Hindlimb muscle (tissue), 1 donor: ENCODE measurements around the gene CPT1B. TPM values are rescaled to one million over a fixed set of nuclear protein-coding genes. Genes with fewer than 3 reads are reported as not detected.

ENCODE experiments used
- DNase-seq: peaks from one replicate; pipeline ENCODE4 v3.0.0-alpha.2; 2013
- polyA plus RNA-seq: library from polyadenylated mRNA; unstranded; fragments of 120-200 nt; gene quantifications from one replicate; pipeline ENCODE4 v1.2.1, GENCODE V29; 2013; ENCODE audit not compliant: insufficient read length

The CPT1B gene
- polyA plus RNA-seq, 1 donor = 52.6 TPM

DNA sequence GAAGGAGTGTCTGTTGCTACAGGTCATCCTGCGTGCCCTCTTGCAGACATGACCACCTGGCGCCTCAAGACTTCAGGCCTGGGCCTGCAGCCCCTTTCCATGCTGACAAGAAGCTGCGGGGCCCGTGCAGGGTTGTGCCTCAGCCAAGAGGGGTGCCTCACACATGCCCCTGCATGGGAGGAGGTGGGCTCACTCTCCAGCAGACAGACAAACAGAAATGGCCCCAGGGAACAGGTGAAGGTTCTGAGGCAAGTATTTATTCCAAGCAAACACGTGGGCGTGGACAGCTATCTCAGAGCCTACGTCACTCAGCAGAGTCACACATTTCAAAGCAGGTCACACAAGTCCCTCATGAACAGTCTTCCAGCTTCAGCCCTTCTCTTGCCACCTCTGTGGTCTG lies 9.6 kb downstream of the CPT1B start:
- DNase-seq = no peak

DNA sequence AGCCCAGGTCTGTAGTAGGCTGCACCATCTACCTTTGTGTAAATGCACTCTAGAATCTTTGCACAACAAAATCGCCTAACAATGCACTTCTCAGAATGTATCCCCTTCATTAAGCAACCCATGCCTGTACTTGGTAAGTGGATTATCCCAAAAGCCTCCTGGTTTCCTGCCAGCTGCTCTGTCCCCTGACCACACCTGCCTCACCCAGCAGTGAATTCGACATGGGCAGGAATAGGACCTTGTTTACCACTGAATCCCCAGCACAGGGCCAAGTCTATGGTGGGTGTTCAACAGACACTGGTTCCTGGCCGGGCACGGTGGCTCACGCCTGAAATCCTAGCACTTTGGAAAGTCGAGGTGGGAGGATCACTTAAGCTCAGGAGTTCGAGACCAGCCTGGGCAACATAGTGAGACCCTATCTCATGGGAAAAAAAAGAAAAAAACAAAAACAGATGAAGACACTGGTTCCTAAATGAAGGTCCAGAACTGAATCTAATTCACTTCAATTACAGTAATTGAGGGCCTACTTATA lies 10.4 kb downstream of the CPT1B start:
- DNase-seq = no peak

DNA sequence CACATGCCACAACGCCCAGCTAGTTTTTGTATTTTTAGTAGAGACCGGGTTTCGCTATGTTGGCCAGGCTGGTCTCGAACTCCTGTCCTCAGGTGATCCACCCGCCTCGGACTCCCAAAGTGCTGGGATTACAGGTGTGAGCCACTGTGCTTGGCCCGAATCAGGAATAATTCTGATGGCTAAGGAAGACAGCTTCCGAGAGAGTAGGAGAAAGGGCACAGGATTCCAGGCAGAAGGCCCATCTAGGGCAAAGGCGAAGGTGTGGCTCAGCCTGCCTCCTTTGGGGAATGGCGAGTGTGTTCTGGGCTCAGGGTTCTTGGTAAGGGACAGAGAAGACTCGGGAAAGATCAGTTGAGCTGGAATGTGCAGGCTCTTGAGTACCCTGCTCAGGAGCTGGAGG lies 13.9 kb downstream of the CPT1B start:
- no peak for DNase-seq

DNA sequence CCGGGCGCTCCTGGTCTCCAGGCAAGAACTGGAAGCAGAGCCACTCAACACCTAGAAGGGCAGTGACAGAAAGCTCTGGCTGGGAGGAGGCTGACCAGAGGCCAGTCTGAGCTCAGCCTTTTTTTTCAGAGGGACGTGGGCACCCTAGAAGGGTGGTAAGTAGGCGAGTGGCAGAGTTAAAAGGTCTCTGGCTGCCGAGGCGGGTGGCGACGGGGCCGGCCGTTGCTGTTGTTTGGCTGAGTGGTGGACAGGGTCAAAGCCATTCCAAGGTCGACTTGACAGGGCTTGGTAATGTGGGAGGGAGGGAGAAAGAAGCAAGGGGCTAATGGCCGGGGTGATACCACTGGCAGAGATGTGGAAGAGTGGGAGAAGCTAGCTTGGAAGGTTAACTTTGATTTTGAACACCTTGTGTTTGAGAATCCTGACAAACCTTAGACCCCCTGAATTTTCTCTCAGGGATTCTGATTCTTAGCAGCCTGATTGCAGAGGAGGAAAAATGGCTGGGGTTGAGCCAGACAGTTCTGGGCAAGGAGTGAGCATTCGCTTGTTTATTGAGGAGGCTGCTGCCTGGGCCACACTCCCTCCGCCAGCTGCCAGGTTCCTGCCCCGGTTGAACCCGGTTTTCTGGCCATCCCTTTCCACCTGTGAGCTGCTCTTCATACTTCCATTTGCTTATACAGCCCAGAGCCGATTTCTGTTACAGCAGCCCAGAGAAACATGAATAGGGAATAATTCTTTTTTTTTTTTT lies 14.6 kb downstream of the CPT1B start:
- no peak for DNase-seq

DNA sequence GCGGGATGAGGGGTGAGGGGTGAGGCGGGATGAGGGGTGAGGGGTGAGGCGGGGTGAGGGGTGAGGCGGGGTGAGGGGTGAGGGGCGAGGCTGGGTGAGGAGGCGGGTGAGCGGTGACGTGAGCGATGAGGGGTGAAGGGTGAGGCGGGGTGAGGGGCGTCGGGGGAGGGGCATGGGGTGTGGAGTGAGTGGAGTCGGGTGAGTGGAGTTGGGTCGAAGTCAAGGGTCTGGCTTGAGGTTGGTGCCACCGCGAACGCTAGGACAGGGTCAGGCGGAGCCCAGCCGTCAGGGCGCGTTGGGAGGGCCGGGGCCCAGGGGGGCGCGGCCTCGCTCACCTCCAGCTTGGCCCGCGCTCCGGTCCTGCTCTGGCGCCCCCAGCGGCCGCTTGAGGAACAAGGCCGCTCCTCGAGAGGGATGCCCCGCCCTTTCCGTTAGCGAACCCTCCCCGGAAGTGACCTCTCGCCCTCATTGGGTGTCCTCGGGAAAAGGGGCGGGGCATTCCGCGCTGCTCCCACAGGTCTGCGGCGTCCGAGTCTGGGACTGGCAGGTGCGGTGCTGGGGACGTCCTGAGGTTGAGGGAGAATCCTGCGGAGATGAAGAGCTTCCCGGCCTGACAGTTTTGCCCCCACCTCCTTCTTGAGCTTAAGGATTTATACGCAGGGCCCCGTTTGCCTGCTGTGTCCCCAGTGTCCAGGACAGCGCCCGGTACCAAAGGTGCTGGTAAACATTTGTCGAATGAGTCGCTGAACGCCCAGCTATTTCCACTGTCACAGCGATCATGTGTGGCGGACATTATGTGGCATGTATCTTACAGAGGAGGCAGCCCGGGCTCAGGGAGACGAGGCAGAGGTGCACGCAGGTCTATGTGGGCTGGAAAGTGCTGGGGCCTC lies 15.5 kb downstream of the CPT1B start, which contains the start of gene SYCE3:
Gene SYCE3, minus strand, starts transcription at position 397 of the 890 bp plus-strand sequence. CDS start 6,514 bp downstream, outside the sequence.
- DNase-seq = peak; percentile 91

GRCh38 chr22:50561401-50562358 lies 16.5 kb downstream of the CPT1B start:
- no peak for DNase-seq

GRCh38 chr22:50560034-50560433 lies 18.2 kb downstream of the CPT1B start:
- DNase-seq = no peak

DNA sequence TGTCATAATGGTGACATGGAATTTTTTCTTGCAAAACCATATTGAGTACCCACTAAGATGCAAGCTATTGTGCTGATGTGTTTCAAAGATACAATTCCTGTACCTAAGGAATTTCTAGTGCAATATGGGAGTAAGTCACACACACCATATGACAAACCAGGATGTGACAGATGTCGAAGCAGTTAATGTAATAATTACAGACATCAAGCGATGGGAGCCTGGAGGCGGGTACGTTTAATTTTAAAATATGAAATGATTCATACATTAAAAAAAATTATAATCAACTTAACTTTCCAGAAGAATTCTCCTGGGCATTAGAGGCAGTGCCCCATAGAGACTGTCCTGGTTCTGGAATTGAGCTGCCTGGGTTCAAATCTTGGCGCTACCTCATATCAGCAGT lies 21.5 kb downstream of the CPT1B start:
- no peak for DNase-seq

- no peak for DNase-seq
Observed at GRCh38 chr22:50553310-50553709, 24.9 kb downstream of the CPT1B start.

DNA sequence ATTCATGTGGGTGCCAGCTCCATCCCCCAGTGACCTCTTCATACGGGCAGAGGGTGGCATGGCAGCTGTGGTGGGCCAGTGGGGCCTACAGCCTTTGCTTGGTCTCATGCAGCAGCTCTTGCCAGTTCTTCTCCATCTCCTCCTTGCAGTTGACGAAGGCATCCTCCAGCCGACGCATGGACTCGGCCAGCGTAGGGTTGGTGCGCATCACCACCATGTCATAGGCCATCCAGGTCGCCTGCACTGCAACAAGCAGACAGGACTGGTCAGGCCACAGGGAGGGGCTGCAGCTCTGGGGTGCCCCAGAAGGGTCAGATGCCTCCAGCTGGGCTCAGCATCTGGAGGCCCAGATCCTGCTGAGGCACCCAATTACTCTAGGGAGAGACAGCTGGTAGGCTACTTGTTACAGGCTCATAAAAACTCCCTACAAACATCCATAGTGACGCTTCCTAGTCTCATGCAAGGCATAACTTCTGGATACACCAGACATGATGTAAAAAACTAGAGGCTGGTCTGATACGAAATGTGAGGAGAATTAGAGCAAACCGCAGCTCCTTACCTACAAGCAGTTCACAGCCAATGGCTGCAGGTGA lies 27.0 kb downstream of the CPT1B start:
- DNase-seq = no peak

- no peak for DNase-seq
Observed at GRCh38 chr22:50550395-50550794, 27.8 kb downstream of the CPT1B start.

DNA sequence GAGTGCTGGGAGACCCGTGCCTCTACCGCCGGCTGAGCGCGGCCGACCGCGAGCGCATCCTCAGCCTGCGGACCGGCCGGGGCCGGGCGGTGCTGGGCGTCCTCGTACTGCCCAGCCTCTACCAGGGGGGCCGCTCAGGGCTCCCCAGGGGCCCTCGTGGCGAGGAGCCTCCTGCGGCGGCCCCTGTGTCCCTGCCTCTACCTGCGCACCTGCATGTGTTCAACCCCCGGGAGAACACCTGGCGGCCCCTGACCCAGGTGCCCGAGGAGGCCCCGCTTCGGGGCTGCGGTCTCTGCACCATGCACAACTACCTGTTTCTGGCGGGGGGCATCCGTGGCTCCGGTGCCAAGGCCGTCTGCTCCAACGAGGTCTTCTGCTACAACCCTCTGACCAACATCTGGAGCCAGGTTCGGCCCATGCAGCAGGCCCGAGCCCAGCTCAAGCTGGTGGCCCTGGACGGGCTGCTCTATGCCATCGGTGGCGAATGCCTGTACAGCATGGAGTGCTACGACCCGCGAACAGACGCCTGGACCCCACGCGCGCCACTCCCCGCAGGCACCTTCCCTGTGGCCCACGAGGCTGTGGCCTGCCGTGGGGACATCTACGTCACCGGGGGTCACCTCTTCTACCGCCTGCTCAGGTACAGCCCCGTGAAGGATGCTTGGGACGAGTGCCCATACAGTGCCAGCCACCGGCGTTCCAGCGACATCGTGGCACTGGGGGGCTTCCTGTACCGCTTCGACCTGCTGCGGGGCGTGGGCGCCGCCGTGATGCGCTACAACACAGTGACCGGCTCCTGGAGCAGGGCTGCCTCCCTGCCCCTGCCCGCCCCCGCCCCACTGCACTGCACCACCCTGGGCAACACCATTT lies 29.1 kb downstream of the CPT1B start:
- no peak for DNase-seq

GRCh38 chr22:50548040-50548920 lies 29.9 kb downstream of the CPT1B start:
- DNase-seq = no peak

DNA sequence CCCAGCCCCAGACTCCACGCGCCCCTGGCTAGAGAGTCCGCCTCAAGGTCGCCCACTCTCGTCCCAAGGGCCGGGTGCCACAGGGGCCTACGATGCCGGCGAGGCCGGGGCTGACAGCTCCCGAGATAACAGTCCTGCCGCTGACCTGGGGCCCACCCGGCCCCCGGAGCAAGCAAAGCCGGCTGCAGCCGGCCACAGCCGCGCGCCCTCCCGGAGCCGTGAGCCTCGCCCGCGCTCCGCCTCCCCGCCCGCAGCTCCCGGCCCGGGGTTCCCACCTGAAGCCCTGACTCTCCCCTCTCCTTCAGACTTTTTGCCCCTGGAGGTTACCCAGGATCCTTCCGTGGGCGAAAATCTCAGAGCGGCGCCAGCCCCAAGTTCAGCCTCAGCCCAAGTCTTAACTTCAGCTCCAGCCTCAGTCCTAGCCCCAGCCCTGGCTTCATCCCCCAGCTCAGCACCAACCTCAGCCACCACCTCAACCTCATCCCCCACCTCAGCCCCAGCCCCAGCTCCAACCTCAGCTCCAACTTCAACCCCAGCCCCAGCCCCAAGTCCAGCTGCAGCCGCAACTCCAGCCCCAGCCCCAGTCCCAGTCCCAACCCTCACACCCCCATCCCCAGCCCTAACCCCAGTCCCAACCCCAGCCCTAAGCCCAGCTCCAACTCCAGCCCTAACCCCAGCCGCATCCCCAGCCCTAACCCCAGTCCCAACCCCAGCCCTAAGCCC lies 30.8 kb downstream of the CPT1B start:
- DNase-seq = no peak

DNA sequence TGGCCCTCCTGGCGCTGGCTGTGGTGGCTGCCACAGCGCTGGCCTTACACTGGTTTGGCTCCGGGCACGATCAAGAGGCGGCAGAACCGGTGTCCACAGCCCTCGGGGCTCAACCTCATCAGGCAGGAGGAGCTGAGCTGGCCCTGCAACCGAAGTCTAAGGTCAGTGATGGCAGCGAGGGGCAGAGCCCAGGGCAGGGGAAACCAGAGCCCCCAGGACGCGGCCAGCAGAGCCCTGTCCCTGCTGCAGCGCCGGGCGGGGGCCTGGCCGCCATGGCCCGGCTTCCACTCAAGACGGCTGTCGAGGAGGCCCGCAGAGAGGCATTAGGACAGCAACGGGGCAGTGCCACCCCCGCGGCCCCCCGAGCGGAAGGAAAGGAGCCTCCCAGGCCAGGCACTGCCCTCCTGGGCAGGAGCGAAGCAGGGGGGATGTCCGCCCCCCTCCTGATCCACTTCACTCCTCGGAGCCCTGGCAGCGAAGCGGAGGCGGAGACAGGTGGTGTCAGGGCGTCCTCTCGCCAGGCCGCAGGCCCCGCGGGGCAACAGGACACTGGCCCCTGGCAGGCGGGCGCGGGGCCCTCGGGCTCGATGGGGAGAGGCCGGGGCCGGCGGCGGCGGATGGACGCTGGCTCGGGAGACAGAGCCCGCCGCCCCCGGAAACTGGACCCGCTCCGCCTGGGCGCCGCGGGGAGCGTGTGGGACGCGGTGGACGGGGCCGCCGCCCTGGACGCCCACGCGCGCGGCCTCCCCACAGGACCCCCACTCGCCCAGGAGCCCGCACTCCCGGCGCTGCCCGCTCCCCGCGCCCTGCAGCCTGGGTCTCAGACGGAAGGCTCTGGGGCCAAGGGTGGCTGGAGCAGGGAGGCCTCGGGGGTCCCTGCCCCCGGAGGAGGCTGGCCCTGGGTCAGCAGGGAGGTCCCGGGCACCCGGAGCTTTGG lies 31.6 kb downstream of the CPT1B start:
- no peak for DNase-seq

GRCh38 chr22:50545522-50546325 lies 32.5 kb downstream of the CPT1B start, which contains the start of gene KLHDC7B:
KLHDC7B (plus strand) TSS chr22:50545899; CDS start chr22:50546244, 345 bp downstream.
- no peak for DNase-seq

GRCh38 chr22:50544746-50545253 lies 33.4 kb downstream of the CPT1B start:
- DNase-seq = no peak
